Spinal cord (tissue), 10 donors: ENCODE measurements around the gene CRYGN. TPM values are rescaled to one million over a fixed set of nuclear protein-coding genes. Genes with fewer than 3 reads are reported as not detected.
A peak's percentile ranks its signal among the peaks of the same experiment; 100 is the strongest.

ENCODE experiments used
- DNase-seq, 6 donors: peaks; one replicate each; pipeline versions ENCODE4 v3.0.0 to v3.0.0-alpha.2; 2013 to 2015; ENCODE audit warnings: low spot score in 6 of 6, low read depth in 4 of 6
- H3K27ac ChIP-seq: one replicate; pipeline ENCODE4 v1.5.1; 2013; ENCODE audit warnings: low read depth, low read length, control low read depth
- H3K27me3 ChIP-seq: one replicate; pipeline ENCODE4 v1.6.1; 2013; ENCODE audit warnings: low read length; ENCODE audit not compliant: control insufficient read depth, insufficient read depth
- H3K36me3 ChIP-seq: one replicate; pipeline ENCODE4 v1.6.1; 2013; ENCODE audit warnings: low read length; ENCODE audit not compliant: control insufficient read depth, insufficient read depth
- H3K4me1 ChIP-seq: one replicate; pipeline ENCODE4 v1.6.1; 2013; ENCODE audit warnings: low read length; ENCODE audit not compliant: control insufficient read depth, insufficient read depth
- H3K4me3 ChIP-seq: one replicate; pipeline ENCODE4 v1.5.1; 2013; ENCODE audit warnings: low read depth, low read length, control low read depth
- H3K9me3 ChIP-seq: one replicate; pipeline ENCODE4 v1.6.1; 2013; ENCODE audit warnings: low read length; ENCODE audit not compliant: control insufficient read depth, insufficient read depth
- WGBS: methylation state at CpG from one replicate; pipeline ENCODE4 v1.1.5; 2013; ENCODE audit warnings: missing lambda C conversion rate; ENCODE audit not compliant: insufficient coverage; 5-methylcytosine and 5-hydroxymethylcytosine counted together
- polyA plus RNA-seq, 2 donors: library from polyadenylated mRNA; unstranded; fragments of 120-200 nt; gene quantifications; one replicate each; pipeline ENCODE4 v1.2.1, GENCODE V29; 2013; ENCODE audit not compliant: insufficient read length in 2 of 2
- total RNA-seq, 2 donors: library from RNA; depleted of rRNA in 1 of 2; stranded (reverse); fragments of 120-200 nt in 1 of 2; fragments of >200 nt in 1 of 2; gene quantifications; one replicate each; pipeline versions ENCODE4 v1.2.3 to v1.2.4, GENCODE V29; 2013 to 2014
- donor health status: healthy.

The CRYGN gene
- total and polyA plus RNA-seq, 4 donors, result 0.55 to 10.3 (median 2.2) TPM

- Histone ChIP-seq H3K36me3 (no peaks in the 10 kb centered on the region), H3K4me3 (no peak overlapping the region), H3K27me3 (peaks cover 16% of the 10 kb centered on the region), H3K4me1 (peaks cover 25% of the 10 kb centered on the region), H3K27ac (no peak overlapping the region), H3K9me3 (no peaks in the 10 kb centered on the region)
- no CpG with 5 or more reads among the region's 1 CpG for WGBS
- no peak for DNase-seq
Measured at GRCh38 chr7:151444632-151445031, 4.7 kb upstream of the CRYGN start.

DNA sequence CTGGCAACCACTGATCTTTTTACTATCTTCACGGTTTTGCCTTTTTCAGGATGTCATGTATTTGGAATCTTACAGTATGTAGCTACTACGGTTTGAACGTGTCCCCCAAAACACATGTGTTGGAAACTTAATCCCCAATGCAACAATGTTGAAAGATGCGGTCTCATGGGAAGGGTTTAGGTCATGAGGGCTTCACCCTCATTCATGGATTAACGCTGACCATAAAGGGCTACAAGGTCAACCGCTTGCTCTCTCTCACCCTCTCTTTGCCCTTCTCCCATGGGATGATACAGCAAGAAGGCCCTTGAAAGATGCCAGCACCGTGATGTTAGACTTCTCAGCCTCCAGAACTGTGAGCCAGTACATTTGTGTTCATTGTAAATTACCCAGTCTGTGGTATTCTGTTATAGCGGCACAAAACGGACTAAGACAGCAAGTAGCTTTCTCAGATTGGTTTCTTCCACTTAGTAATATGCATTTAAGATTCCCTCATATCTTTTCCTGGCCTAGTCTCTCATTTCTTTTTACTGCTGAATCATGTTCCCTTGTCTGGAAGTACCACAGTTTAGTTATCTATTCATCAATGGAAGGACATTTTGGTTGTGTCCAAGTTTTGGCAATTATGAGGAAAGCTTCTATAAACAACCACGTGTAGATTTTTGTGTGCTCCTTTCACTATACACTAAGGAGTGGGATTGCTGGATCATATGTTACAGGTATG, 3.0 kb upstream of the CRYGN start:
- Histone ChIP-seq H3K4me1 (peaks cover 23% of the 10 kb centered on the region), H3K27me3 (peaks cover 13% of the 10 kb centered on the region), H3K4me3 (no peak overlapping the region), H3K27ac (no peak overlapping the region), H3K36me3 (no peaks in the 10 kb centered on the region), H3K9me3 (no peaks in the 10 kb centered on the region)
- DNase-seq, result no peak
- WGBS, result 83% methylated on average over 6 of the region's 10 CpGs

GRCh38 chr7:151440799-151441445, 981 bp upstream of the CRYGN start:
- WGBS, result 78% methylated on average over 4 of the region's 10 CpGs
- H3K9me3 ChIP-seq, result no peaks in the 10 kb centered on the region
- peaks cover 11% of the 10 kb centered on the region for H3K27me3 ChIP-seq
- H3K4me3 ChIP-seq, result no peak overlapping the region
- H3K36me3 ChIP-seq, result no peaks in the 10 kb centered on the region
- DNase-seq, result no peak
- peaks cover 29% of the 10 kb centered on the region for H3K4me1 ChIP-seq
- peak overlapping the region; percentile 69 for H3K27ac ChIP-seq

DNA sequence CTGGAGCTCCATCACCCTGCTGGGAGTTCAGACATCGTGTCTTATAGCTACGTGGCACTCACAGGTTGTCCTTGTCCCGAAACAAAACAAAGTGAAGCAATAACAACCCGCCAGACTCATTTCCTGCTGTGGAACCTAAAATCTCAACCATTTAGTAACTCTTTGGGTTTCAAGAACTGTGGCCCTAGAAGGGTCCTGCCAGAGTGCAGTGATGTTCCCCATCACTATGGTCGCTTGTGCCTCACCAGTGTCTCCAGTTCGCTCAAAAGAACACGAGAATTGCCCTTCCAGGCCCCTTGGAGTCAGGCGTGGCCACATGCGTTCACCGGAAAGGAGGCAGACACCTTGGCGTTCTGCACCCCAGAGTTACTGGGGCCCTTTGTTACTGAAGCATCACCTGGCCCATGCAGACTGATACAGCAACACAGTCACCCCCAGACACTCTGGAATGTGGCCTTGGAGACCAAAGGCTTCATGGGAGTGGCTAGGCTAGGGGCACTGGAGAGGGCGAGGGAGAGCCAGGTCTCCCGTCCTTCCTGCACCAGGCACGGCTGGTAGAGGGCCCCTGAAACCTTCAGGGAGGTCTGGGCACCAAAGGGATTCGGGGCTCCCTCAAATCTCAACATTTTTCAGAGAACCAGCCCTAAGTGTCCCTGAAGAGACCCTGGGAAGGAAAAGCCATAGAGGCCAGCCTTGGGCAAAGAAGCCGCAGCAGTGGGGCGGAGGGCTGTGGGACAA, 908 bp downstream of the CRYGN start:
- Histone ChIP-seq H3K9me3 (no peaks in the 10 kb centered on the region), H3K27me3 (peaks cover 11% of the 10 kb centered on the region), H3K4me3 (peak overlapping the region; percentile 32), H3K4me1 (peaks cover 40% of the 10 kb centered on the region), H3K36me3 (no peaks in the 10 kb centered on the region), H3K27ac (peak overlapping the region; percentile 25)
- no peak for DNase-seq
- 94% methylated on average over 15 of the region's 17 CpGs for WGBS

- H3K27me3 ChIP-seq, result peaks cover 11% of the 10 kb centered on the region
- peak overlapping the region; percentile 92 for H3K27ac ChIP-seq
- H3K36me3 ChIP-seq, result no peaks in the 10 kb centered on the region
- no peaks in the 10 kb centered on the region for H3K9me3 ChIP-seq
- WGBS, result 89% methylated on average over 22 of the region's 23 CpGs
- DNase-seq, result no peak
- peaks cover 40% of the 10 kb centered on the region for H3K4me1 ChIP-seq
- no peak overlapping the region for H3K4me3 ChIP-seq
Measured at GRCh38 chr7:151437866-151438516, 1.9 kb downstream of the CRYGN start.

DNA sequence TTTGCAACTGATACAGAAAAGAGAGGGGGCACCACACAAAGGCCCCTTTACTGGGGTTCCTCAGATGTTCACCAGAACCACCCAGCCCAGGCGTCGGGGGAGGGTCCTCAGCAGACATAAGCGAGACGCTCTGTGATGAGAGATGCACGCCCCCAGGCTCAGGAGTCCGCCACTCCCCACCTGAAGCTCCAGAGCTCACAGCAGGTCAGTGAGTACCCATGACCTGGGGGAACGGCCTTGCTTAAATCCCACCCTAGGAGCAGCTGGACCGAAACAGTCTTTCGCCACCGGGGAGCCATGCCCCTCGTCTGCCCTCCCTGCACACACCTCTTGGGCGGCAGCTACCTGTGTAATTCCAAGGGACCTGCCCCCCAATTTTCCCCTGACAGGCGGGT, 2.8 kb downstream of the CRYGN start:
- no peaks in the 10 kb centered on the region for H3K9me3 ChIP-seq
- H3K27ac ChIP-seq, result peak overlapping the region; percentile 92
- no peaks in the 10 kb centered on the region for H3K36me3 ChIP-seq
- 85% methylated on average over 13 of the region's 13 CpGs for WGBS
- H3K4me1 ChIP-seq, result peaks cover 40% of the 10 kb centered on the region
- no peak for DNase-seq
- peaks cover 11% of the 10 kb centered on the region for H3K27me3 ChIP-seq
- H3K4me3 ChIP-seq, result no peak overlapping the region

GRCh38 chr7:151436446-151437158, 3.3 kb downstream of the CRYGN start:
- Histone ChIP-seq H3K36me3 (no peaks in the 10 kb centered on the region), H3K9me3 (no peaks in the 10 kb centered on the region), H3K27ac (peak overlapping the region; percentile 92), H3K4me3 (no peak overlapping the region), H3K4me1 (peaks cover 40% of the 10 kb centered on the region), H3K27me3 (peaks cover 11% of the 10 kb centered on the region)
- WGBS, result 87% methylated on average over 7 of the region's 9 CpGs
- peak in 1 of 6 donors; percentile 60 for DNase-seq

DNA sequence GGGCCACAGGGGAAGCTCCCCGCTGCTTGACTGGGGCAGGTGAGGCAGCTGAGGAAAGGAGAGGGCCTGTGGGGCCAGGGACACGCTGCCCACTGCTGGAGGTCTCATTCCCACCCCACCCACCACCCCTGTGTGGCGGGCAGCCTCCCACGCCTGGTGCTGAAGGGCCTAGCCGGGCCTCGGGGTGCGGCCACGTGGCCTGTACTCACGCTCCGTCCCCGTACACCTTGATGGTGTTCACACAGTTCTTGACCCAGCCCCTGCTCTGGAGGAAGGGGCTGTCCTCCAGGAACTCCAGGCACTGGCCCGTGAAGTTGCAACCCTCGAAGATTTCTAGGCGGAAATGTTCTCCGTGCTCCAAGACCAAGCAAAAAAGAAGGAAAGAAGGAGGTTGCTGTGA, 4.0 kb downstream of the CRYGN start:
- H3K27ac ChIP-seq, result peak overlapping the region; percentile 92
- WGBS, result 86% methylated on average over 10 of the region's 15 CpGs

More for the DNA sequence above, 4.0 kb downstream of the CRYGN start:
- no peak overlapping the region for H3K4me3 ChIP-seq
- H3K4me1 ChIP-seq, result peaks cover 39% of the 10 kb centered on the region
- no peaks in the 10 kb centered on the region for H3K9me3 ChIP-seq
- H3K36me3 ChIP-seq, result no peaks in the 10 kb centered on the region
- peaks cover 11% of the 10 kb centered on the region for H3K27me3 ChIP-seq
- DNase-seq, result no peak
